ENCODE results near the gene COPA. TPM values are rescaled to one million over a fixed set of nuclear protein-coding genes. Genes with fewer than 3 reads are reported as not detected.
A peak's percentile ranks its signal among the peaks of the same experiment; 100 is the strongest.
"Not testable (repeated sequence)": the region's sequence is repeated elsewhere in the genome, so short reads cannot be mapped to it uniquely, and the experiment has no call there.

Gene COPA
- 100 to 1,000 TPM; 107 to 130 (median 119) TPM for polyA plus RNA-seq (ENCODE audit: low read depth in 6 of 6)

DNA sequence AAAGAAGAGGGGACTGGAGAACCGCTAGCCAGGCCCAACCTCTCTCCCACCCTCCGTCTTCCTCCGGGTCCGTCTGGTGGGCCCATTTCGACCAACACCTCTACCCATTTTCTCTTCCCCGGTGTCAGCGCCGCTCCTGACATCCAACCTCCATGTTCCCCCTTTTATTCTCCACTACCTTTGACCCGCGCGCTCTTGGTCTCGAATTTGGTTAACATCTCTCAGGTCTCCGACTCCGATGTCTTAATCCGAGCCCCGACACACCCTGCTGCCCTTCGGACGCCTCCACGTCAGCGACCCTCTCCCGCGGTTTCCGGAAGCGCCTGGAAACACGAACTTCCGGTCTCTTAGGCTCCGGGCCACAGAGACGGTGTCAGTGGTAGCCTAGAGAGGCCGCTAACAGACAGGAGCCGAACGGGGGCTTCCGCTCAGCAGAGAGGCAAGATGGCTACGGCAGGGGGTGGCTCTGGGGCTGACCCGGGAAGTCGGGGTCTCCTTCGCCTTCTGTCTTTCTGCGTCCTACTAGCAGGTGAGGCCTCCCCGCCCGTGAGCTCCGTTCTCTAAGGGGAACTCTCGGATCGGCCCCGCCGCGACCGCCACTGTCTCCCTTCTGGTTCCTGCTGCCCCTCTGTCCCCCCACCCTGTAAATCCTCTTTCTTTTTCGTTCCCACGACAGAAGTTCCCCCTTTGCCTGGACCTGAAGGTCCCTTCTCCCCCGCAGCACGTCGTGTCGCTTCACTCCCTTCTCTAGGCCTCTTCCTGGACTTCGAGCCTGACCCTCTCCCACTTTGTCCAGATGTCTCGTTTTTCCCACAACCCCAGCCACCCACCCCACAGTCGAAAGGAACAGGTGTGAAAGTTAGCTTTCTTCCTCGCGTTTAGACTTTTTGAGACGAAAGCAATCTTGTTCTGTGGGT is at the start of gene COPA, which contains the start of gene NCSTN:
Gene COPA, minus strand, starts transcription at position 298 of the 917 bp plus-strand sequence. Its CDS starts 80 bp downstream, at position 218.
Gene NCSTN, plus strand, starts transcription at position 431 of the 917 bp plus-strand sequence. Its CDS starts 14 bp downstream, at position 445.
- DNase-seq, result peak; percentile 94
- Mint-ChIP-seq H3K9me3 (no peaks in the 10 kb centered on the region), H3K4me1 (peaks cover 38 to 66% (median 47%) of the 10 kb centered on the region in 3 donors), H3K36me3 (peaks cover 20 to 24% of the 10 kb centered on the region in 2 donors), H3K4me3 (peak within 1 kb of the TSS; percentile 92 to 100 (median 97)), H3K27ac (peak within 1 kb of the TSS; percentile 99 to 100 (median 100)), H3K27me3 (no peaks in the 10 kb centered on the region)
- peak; percentile 80 to 84 for ATAC-seq (ENCODE audit: low read depth in 2 of 2)

DNA sequence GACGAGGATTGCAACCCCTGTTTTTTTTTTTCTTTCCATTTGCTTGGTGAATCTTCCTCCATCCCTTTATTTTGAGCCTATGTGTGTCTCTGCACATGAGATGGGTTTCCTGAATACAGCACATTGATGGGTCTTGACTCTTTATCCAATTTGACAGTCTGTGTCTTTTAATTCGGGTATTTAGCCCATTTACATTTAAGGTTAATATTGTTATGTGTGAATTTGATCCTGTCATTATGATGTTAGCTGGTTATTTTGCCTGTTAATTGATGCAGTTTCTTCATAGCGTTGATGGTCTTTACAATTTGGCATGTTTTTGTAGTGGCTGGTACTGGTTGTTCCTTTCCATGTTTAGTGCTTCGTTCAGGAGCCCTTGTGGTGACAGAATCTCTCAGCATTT is 45.4 kb upstream of the COPA start:
- not testable (repeated sequence) for DNase-seq; H3K4me1 Mint-ChIP-seq; ATAC-seq (ENCODE audit: low read depth in 2 of 2); H3K27ac Mint-ChIP-seq; H3K36me3 Mint-ChIP-seq
- peaks cover 1 to 40% (median 9%) of the 10 kb centered on the region in 3 donors for H3K27me3 Mint-ChIP-seq
- H3K9me3 Mint-ChIP-seq, result peaks cover 0 to 16% (median 4%) of the 10 kb centered on the region in 7 donors
- peak overlapping the region in 1 of 8 donors; percentile 56 for H3K4me3 Mint-ChIP-seq

DNA sequence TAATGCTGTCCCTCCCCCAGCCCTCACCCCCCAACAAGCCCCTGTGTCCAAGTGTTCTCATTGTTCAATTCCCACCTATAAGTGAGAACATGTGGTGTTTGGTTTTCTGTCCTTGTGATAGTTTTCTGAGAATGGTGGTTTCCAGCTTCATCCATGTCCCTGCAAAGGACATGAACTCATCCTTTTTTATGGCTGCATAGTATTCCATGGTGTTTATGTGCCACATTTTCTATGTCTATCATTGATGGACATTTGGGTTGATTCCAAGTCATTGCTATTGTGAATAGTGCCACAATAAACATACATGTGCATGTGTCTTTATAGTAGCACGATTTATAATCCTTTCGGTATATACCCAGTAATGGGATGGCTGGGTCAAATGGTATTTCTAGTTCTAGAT is 41.8 kb upstream of the COPA start:
- not testable (repeated sequence) for ATAC-seq (ENCODE audit: low read depth in 2 of 2)

DNA sequence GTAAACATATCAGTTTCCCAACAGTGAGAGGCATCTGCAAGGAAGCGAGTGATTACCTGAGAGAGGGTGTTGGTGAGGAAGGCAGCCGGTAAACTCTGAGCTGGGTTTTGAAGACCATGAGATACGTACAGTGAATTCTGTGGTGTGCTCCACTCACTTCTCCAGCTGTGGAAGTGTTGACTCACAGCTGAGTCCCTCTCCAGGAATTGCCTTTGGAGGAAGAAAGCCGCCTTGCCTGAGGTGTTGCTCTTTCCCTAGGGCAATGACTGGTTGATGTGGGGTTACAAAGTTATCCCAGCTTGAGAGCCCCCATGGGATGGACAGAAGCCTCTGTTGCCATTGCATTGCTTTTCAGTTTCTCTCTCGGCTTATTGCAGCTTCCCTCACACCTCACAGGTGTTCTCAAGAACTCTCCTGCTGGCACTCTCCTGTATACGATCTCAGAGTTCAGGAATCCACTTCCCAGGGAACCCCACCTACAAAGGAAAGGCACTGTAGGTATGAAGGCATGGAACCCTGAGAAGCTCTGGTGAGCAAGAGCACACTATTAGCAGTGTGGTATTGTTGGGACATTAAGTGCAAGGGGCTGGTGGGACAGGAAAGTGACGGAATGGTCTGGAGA is 34.6 kb upstream of the COPA start:
- no peaks in the 10 kb centered on the region for H3K9me3 Mint-ChIP-seq
- peak overlapping the region in 2 of 6 donors; percentile 19 to 74 for H3K27ac Mint-ChIP-seq
- DNase-seq (no peak), ATAC-seq (ENCODE audit: low read depth in 2 of 2) (no peak)
- H3K27me3 Mint-ChIP-seq, result no peaks in the 10 kb centered on the region
- H3K36me3 Mint-ChIP-seq, result no peaks in the 10 kb centered on the region
- peaks cover 23 to 26% (median 24%) of the 10 kb centered on the region in 3 donors for H3K4me1 Mint-ChIP-seq
- no peak overlapping the region for H3K4me3 Mint-ChIP-seq

More for the DNA sequence above, 41.8 kb upstream of the COPA start:
- H3K4me1 Mint-ChIP-seq, DNase-seq, H3K36me3 Mint-ChIP-seq, H3K4me3 Mint-ChIP-seq, H3K27ac Mint-ChIP-seq: not testable (repeated sequence)
- Mint-ChIP-seq H3K27me3 (peaks cover 0 to 29% (median 0%) of the 10 kb centered on the region in 3 donors), H3K9me3 (peaks cover 0 to 16% (median 4%) of the 10 kb centered on the region in 7 donors)

DNA sequence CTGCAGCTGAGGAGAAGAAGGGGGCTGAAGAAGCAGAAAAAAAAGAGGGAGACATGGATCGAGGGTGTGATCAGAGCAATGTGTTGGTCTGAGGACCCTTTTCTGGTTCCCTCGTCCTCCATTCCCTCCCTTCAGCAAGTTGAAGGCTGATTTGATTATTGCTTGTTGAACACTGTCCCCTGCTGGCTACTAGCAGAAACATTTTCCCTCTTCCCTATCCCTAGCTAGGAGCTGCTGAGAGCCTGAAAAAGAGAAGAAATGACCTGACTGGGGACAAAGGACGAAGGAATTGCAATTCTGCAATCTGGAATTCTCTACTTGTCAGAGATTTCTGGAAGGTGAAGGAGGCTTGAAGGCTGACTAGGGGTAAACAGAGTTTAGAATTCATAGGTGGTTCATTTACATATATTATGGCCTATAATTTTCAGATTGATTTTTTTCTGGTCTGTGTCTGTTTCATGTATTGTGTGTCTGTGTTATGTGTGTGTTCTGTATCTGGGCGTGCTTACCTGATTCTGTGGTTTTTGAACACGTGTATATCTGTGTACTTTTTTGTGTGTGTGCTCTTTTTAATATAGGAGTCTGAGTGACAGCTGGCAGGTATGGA is 33.6 kb upstream of the COPA start:
- no peaks in the 10 kb centered on the region for H3K9me3 Mint-ChIP-seq
- H3K36me3 Mint-ChIP-seq, result no peaks in the 10 kb centered on the region
- DNase-seq (peak; percentile 47), ATAC-seq (ENCODE audit: low read depth in 2 of 2) (peak; percentile 58 to 68)
- peaks cover 23 to 26% (median 24%) of the 10 kb centered on the region in 3 donors for H3K4me1 Mint-ChIP-seq
- H3K27ac Mint-ChIP-seq, result peak overlapping the region in 4 of 6 donors; percentile 14 to 83 (median 42)
- no peaks in the 10 kb centered on the region for H3K27me3 Mint-ChIP-seq
- H3K4me3 Mint-ChIP-seq, result peak overlapping the region in 4 of 8 donors; percentile 18 to 71 (median 40)

DNA sequence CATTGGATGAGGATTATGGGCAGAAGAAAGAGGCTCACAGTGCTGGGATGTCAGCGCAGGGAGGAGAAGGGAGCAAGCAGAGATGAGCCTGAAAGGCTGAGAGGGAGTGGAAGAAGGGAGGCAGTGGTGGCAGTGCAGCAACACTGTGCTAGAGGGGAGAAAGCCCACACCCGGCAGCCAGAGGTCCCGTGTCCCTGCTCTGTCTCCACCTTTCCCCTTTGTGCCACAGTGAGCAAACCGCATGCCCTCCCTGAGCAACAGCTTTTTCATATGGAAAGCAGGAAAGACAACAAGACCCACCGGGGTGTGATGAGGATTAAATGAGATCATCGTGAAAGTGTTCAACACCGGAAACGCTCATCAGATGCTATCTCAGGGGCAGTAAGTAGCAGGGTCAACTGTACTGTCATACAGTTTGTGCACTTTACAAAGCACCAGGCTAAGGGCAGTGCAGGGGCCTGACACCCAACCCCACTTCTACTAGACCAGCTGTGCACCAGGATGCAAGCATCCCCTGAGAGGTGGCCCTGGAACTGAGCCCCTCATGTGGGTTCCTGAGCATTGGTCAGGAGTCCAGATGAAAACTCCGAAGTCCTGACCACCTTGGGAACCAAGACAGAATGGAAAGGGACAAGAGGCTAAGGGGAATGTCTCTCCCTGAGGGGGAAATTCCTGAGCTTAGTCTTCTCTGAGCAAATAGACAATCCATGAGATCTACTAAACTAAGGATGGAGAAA is 32.9 kb upstream of the COPA start:
- H3K4me1 Mint-ChIP-seq, result peaks cover 23 to 26% (median 24%) of the 10 kb centered on the region in 3 donors
- no peaks in the 10 kb centered on the region for H3K9me3 Mint-ChIP-seq
- peak overlapping the region in 7 of 8 donors; percentile 4 to 89 (median 71) for H3K4me3 Mint-ChIP-seq
- H3K27me3 Mint-ChIP-seq, result no peaks in the 10 kb centered on the region
- ATAC-seq (ENCODE audit: low read depth in 2 of 2), result peak; percentile 37 to 45
- peak overlapping the region; percentile 0 to 91 (median 77) for H3K27ac Mint-ChIP-seq
- no peaks in the 10 kb centered on the region for H3K36me3 Mint-ChIP-seq
- DNase-seq, result no peak

DNA sequence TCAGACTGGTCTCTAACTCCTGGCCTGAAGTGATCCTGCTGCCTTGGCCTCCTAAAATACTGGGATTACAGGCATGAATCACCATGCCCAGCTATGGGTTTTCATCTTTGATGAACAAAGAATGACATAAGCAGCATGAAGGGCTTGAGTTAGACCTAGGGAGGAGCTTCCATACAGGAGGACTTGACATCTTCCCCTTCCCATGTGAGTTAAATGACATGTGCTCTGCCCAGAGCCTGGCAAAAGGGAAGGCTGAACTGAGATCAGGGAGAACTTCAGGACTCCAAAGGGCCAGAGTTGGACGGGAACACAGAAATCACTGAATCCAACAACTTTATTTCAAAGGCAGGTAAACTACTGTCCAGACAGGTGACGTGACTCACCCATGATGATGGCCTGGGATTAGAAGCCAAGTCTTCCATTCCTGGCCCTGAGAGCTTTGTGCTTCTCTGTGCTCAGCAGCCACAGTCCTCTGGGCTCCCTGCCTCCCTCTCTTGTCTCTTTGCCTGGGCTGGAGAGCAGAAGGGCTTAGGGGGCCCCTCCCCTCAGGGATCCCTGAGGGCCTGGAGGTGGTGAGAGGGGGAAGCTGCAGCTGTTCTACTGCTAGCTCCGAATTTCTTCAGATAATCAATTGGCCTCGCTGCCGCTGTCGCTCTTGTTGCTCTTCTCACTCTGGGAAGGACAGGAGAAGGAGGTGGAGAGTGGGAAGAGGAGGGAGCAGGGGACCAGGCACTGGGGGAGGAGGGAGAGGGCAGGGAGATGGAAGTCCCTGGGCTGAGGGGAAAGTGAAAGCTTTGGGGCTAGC is 31.5 kb upstream of the COPA start:
- H3K27ac Mint-ChIP-seq, result peak overlapping the region in 2 of 6 donors; percentile 25 to 83
- DNase-seq (no peak), ATAC-seq (ENCODE audit: low read depth in 2 of 2) (no peak)
- peak overlapping the region in 1 of 8 donors; percentile 31 for H3K4me3 Mint-ChIP-seq
- H3K27me3 Mint-ChIP-seq, result no peaks in the 10 kb centered on the region
- no peaks in the 10 kb centered on the region for H3K36me3 Mint-ChIP-seq
- H3K9me3 Mint-ChIP-seq, result no peaks in the 10 kb centered on the region
- H3K4me1 Mint-ChIP-seq, result peaks cover 23 to 26% (median 24%) of the 10 kb centered on the region in 3 donors

DNA sequence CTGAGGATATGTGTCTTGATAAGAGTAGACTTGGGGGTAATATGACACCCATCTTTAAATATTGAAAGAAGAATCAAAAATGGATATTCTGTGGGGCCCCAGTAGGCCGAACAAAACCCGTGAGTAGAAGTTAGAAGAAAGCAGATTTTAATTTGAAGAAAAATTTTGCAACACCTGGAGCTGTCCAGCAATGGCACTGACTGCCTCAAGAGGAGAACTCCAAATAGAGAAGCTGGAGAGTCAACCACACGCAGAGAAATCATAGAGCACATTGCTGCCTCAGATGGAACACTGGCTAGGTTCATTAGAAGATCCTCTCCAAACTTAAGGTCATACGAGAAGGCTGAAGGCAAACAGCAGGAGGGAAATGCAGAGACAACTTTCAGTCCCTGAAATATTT is 30.6 kb upstream of the COPA start:
- Mint-ChIP-seq H3K9me3 (no peaks in the 10 kb centered on the region), H3K27ac (peak overlapping the region in 1 of 6 donors; percentile 28), H3K27me3 (no peaks in the 10 kb centered on the region), H3K36me3 (no peaks in the 10 kb centered on the region), H3K4me1 (peaks cover 23 to 26% (median 24%) of the 10 kb centered on the region in 3 donors), H3K4me3 (no peak overlapping the region)
- DNase-seq (no peak), ATAC-seq (ENCODE audit: low read depth in 2 of 2) (no peak)

DNA sequence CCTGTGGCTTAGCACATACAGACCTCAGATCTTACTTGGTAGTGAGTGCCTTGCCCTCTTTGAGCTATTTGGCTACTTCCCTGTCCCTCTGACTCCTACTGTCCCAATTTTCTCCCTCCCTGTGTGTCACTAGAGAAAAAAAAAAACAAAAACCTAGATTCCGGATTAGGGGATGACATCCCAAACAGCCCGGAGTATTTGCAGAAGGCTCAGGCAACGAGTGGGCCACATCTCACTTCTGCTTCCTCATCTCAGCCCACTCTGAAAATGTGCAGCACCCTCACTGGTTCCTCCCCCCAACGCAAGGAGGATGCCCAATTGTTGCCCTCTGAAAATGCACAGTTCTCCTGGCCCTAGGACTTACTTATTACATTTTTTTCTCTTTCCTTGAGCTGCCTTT is 28.7 kb upstream of the COPA start:
- H3K4me1 Mint-ChIP-seq, result peaks cover 21 to 25% (median 23%) of the 10 kb centered on the region in 3 donors
- no peaks in the 10 kb centered on the region for H3K36me3 Mint-ChIP-seq
- no peak for DNase-seq
- peak overlapping the region in 2 of 6 donors; percentile 42 to 76 for H3K27ac Mint-ChIP-seq
- H3K4me3 Mint-ChIP-seq, result no peak overlapping the region
- no peaks in the 10 kb centered on the region for H3K9me3 Mint-ChIP-seq
- no peak for ATAC-seq (ENCODE audit: low read depth in 2 of 2)
- no peaks in the 10 kb centered on the region for H3K27me3 Mint-ChIP-seq

DNA sequence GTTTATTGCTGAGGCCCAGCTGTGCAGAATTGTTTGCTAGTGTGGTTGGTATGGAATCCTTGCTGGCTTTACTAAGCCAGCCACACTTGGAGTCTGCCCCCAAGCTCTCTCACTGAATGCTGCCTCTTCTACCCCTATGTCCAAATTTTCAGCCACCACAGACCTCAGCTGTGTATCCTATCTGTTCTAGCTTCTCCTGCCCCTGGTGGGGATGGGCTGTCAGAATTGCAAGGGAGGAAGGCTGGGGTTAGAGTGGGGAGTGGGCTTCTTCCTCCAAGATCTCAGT is 28.2 kb upstream of the COPA start:
- H3K36me3 Mint-ChIP-seq, result no peaks in the 10 kb centered on the region
- DNase-seq (no peak), ATAC-seq (ENCODE audit: low read depth in 2 of 2) (no peak)
- peaks cover 16 to 20% (median 18%) of the 10 kb centered on the region in 3 donors for H3K4me1 Mint-ChIP-seq
- no peaks in the 10 kb centered on the region for H3K9me3 Mint-ChIP-seq
- H3K27me3 Mint-ChIP-seq, result no peaks in the 10 kb centered on the region
- H3K4me3 Mint-ChIP-seq, result no peak overlapping the region
- H3K27ac Mint-ChIP-seq, result no peak overlapping the region

DNA sequence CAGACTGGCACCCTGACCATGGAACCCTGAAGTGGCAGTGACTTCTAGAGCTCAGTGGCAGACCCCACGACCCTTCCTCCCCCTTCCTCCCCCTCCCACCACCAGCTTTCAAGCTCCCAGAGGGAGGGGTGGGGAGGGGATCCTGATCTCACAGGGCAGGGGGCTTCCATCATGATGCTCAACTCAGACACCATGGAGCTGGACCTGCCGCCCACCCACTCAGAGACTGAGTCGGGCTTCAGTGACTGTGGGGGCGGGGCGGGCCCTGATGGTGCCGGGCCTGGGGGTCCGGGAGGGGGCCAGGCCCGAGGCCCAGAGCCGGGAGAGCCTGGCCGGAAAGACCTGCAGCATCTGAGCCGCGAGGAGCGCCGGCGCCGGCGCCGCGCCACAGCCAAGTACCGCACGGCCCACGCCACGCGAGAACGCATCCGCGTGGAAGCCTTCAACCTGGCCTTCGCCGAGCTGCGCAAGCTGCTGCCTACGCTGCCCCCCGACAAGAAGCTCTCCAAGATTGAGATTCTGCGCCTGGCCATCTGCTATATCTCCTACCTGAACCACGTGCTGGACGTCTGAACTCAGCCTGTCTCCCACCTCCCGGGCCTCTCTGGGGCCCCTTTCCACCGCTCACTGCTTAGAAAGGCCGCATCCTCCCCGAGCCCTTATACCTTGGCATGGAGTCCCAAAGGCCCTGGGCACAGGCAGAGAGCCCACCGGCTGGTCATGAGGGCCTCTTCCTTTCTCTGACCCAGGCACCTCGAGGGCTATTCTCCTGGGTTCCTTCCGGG is 27.7 kb upstream of the COPA start:
- Mint-ChIP-seq H3K36me3 (no peaks in the 10 kb centered on the region), H3K9me3 (no peaks in the 10 kb centered on the region), H3K27me3 (no peaks in the 10 kb centered on the region), H3K4me3 (no peak overlapping the region), H3K27ac (peak overlapping the region in 2 of 6 donors; percentile 32 to 54), H3K4me1 (peaks cover 12 to 15% (median 13%) of the 10 kb centered on the region in 3 donors)
- DNase-seq (no peak), ATAC-seq (ENCODE audit: low read depth in 2 of 2) (no peak)

Data from naive B cell (primary cell).